Measurements from ENCODE around the gene GJC2.

DNA sequence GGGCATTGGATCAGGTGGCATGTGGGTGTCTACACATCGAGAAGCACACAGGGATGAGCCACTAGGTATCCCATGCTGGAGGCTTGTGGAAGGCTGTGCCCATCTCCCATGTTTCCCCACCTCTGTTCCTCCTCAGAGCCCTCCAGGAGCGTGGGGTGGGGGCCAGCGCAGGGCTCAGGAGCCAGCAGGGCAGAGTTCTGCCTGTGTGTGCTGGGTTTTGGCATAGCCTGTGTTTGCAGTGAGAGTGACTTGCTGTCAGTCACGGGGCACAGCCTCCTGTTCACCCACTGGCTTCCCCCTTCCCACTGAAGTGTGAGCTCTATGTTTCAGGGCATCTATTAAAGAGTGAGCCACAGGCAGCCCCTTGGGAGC is 26.3 kb downstream of the GJC2 start:
- TF ChIP-seq, protein P1, sequence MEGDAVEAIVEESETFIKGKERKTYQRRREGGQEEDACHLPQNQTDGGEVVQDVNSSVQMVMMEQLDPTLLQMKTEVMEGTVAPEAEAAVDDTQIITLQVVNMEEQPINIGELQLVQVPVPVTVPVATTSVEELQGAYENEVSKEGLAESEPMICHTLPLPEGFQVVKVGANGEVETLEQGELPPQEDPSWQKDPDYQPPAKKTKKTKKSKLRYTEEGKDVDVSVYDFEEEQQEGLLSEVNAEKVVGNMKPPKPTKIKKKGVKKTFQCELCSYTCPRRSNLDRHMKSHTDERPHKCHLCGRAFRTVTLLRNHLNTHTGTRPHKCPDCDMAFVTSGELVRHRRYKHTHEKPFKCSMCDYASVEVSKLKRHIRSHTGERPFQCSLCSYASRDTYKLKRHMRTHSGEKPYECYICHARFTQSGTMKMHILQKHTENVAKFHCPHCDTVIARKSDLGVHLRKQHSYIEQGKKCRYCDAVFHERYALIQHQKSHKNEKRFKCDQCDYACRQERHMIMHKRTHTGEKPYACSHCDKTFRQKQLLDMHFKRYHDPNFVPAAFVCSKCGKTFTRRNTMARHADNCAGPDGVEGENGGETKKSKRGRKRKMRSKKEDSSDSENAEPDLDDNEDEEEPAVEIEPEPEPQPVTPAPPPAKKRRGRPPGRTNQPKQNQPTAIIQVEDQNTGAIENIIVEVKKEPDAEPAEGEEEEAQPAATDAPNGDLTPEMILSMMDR (IDR thresholded peaks at IDR 0.05), result no peak
- TF ChIP-seq POLR2AphosphoS5 (IDR thresholded peaks at IDR 0.05), result no peak
- no peak for TF ChIP-seq POLR2A (IDR thresholded peaks at IDR 0.05)

Measured in breast epithelium (tissue), 3 donors.